GM12878 (cell line): ENCODE data around the gene PARS2. TPM values are rescaled to one million over a fixed set of nuclear protein-coding genes. Genes with fewer than 3 reads are reported as not detected.

Experiments
- ATAC-seq: fragments of 200-7000 bp; cut with Tn5 transposase; 3 replicates; pipeline ENCODE4 v1.9.1; 2020; ENCODE audit warnings: mild to moderate bottlenecking, moderate library complexity
- BruUV-seq: library from RNA; stranded (reverse); fragments of 400-500 nt; replicated peaks from 2 replicates; lab custom pipeline; 2021; lab: Mats Ljungman, UMichigan
- CTCF ChIA-PET: fragments of 300-600 bp; sonication (Branson Sonifier 250); formaldehyde crosslinking; extraction: SDS; loops from one replicate; lab custom pipeline; 2021; ENCODE audit warnings: inconsistent platforms; lab: Yijun Ruan, JAX
- POLR2A ChIA-PET: fragments of 350-600 bp; formaldehyde crosslinking; extraction: SDS; loops from one replicate; lab custom pipeline; 2021; ENCODE audit warnings: inconsistent platforms; lab: Charles Lee
- RAD21 ChIA-PET: fragments of 300-600 bp; sonication (Branson Sonifier 250); formaldehyde crosslinking; loops from one replicate; lab custom pipeline; 2023; ENCODE audit warnings: antibody characterized with exemption; ENCODE audit not compliant: unreplicated experiment; lab: Charles Lee
- SMC1A ChIA-PET: fragments of 300-600 bp; sonication (Branson Sonifier 250); formaldehyde crosslinking; loops from one replicate; lab custom pipeline; 2023; ENCODE audit not compliant: unreplicated experiment, uncharacterized antibody; lab: Charles Lee
- DNase-seq: peaks from one replicate; pipeline ENCODE4 v3.0.0-alpha.2; 2011; ENCODE audit warnings: low read depth, low spot score
- FAIRE-seq: peaks from 3 replicates; lab custom pipeline; 2011; peaks lifted over from hg19 to GRCh38; lab: Jason Lieb, UNC
- H2AFZ ChIP-seq: 2 replicates; pipeline ENCODE4 v1.6.0; 2011; ENCODE audit warnings: low read depth, low read length, control low read depth; ENCODE audit not compliant: control insufficient read depth
- H3K27ac ChIP-seq: 2 replicates; pipeline ENCODE4 v1.5.1; 2011; ENCODE audit warnings: control low read depth; ENCODE audit not compliant: control insufficient read depth, insufficient read depth
- H3K27me3 ChIP-seq, 2 experiments: replicated peaks in 1 of 2; 2 replicates each; pipeline versions ENCODE4 v1.6.0 to v1.6.1; 2011; ENCODE audit warnings: low read length in 1 of 2; ENCODE audit not compliant: control insufficient read depth in 2 of 2, insufficient read depth in 2 of 2
- H3K36me3 ChIP-seq, 2 experiments: 2 replicates each; pipeline ENCODE4 v1.5.1; 2011; ENCODE audit warnings: low read length in 1 of 2; ENCODE audit not compliant: control insufficient read depth in 2 of 2, insufficient read depth in 2 of 2
- H3K4me1 ChIP-seq: 2 replicates; pipeline ENCODE4 v1.6.1; 2011; ENCODE audit warnings: mild to moderate bottlenecking, low read length, moderate library complexity, mixed read lengths; ENCODE audit not compliant: control insufficient read depth, insufficient read depth
- H3K4me2 ChIP-seq: 2 replicates; pipeline ENCODE4 v1.6.0; 2011; ENCODE audit warnings: control low read depth; ENCODE audit not compliant: control insufficient read depth, insufficient read depth
- H3K4me3 ChIP-seq: fragments of 200-600 bp; sonication (generic); 2 replicates; pipeline ENCODE4 v1.5.1; 2016
- H3K79me2 ChIP-seq: 2 replicates; pipeline ENCODE4 v1.6.0; 2011; ENCODE audit warnings: low read length; ENCODE audit not compliant: control insufficient read depth, insufficient read depth
- H3K9ac ChIP-seq: 2 replicates; pipeline ENCODE4 v1.8.0; 2011; ENCODE audit warnings: low read length, control low read depth, mixed read lengths; ENCODE audit not compliant: control insufficient read depth, insufficient read depth
- H3K9me3 ChIP-seq: replicated peaks from 3 replicates; pipeline ENCODE4 v1.5.1; 2011; ENCODE audit warnings: mild to moderate bottlenecking, low read length; ENCODE audit not compliant: control insufficient read depth, insufficient read depth
- H4K20me1 ChIP-seq: 2 replicates; pipeline ENCODE4 v1.6.0; 2011; ENCODE audit not compliant: control insufficient read depth, insufficient read depth
- NRF1 ChIP-seq: conservative IDR thresholded peaks from 2 replicates; pipeline ENCODE4 v1.6.1; 2011; ENCODE audit warnings: mild to moderate bottlenecking, low read depth, low read length, improper control_type of control experiment
- YBX1 ChIP-seq: fragments of 450-650 bp; IDR thresholded peaks from 2 replicates; pipeline ENCODE4 v1.6.1; 2016; ENCODE audit warnings: antibody characterized with exemption
- ZNF24 ChIP-seq: fragments of 450-650 bp; IDR thresholded peaks from 2 replicates; pipeline ENCODE4 v1.6.1; 2017; ENCODE audit warnings: antibody characterized with exemption, mild to moderate bottlenecking
- WGBS: methylation state at CpG from one replicate; pipeline ENCODE4 v1.1.6; 2016; ENCODE audit warnings: low lambda C conversion rate; ENCODE audit not compliant: insufficient replicate concordance, insufficient coverage; ENCODE audit errors: missing lambda C conversion rate; 5-methylcytosine and 5-hydroxymethylcytosine counted together
- in situ Hi-C: fragments of 300-500 bp; cut with MboI; formaldehyde crosslinking; loops from 9 replicates; pipeline ENCODE4 v1.14.3; 2018; ENCODE audit warnings: mixed read lengths
- intact Hi-C: fragments of 100-400 bp; cut with micrococcal nuclease; formaldehyde crosslinking; loops from one replicate; pipeline ENCODE4 v1.14.2; 2022; ENCODE audit not compliant: unreplicated experiment
- polyA plus RNA-seq, 11 experiments: library from polyadenylated mRNA; depleted of rRNA in 4 of 11; unstranded in 6 of 11; stranded (reverse) in 5 of 11; fragments of >200 nt; fragmentation: Nextera tagmentation in 4 of 11; fragmentation: Illumina TruSeq in 1 of 11; extraction: Ambion mirVana in 4 of 11; extraction: Trizol in 1 of 11; gene quantifications; 1 replicate in 1 of 11; 2 replicates in 10 of 11; pipeline versions ENCODE4 v1.2.1 to v1.2.3, GENCODE V29; 2011 to 2016; ENCODE audit warnings: inconsistent platforms in 2 of 11, missing spikeins in 2 of 11, low read depth in 1 of 11
- total RNA-seq, 4 experiments: library from RNA; depleted of rRNA in 3 of 4; stranded (reverse); fragments of >200 nt in 3 of 4; fragmentation: Illumina TruSeq in 1 of 4; extraction: Trizol in 1 of 4; gene quantifications; 2 replicates each; pipeline versions ENCODE4 v1.2.1 to v1.2.3, GENCODE V29; 2013 to 2021
- TF ChIP-seq, protein P1 (sequence below): fragments of 450-650 bp; IDR thresholded peaks from 2 replicates; pipeline ENCODE4 v1.6.1; 2018; ENCODE audit warnings: borderline replicate concordance, mild to moderate bottlenecking; ENCODE audit not compliant: partially characterized antibody
- TF ChIP-seq, protein P2 (sequence below): fragments of 450-650 bp; formaldehyde crosslinking; IDR thresholded peaks from 2 replicates; pipeline ENCODE4 v1.4.0; 2022; ENCODE audit warnings: mild to moderate bottlenecking, moderate library complexity
- TF ChIP-seq, protein P3 (sequence below): IDR thresholded peaks from 2 replicates; pipeline ENCODE4 v1.6.1; 2011; ENCODE audit warnings: low read depth, mild to moderate bottlenecking, low read length, moderate library complexity, borderline replicate concordance; ENCODE audit errors: extremely low read depth
- TF ChIP-seq, protein P4 (sequence below): fragments of 450-650 bp; conservative IDR thresholded peaks from 2 replicates; pipeline ENCODE4 v1.6.1; 2017; ENCODE audit warnings: mild to moderate bottlenecking, moderate library complexity
- TF ChIP-seq, protein P5 (sequence below): fragments of 150-350 bp; IDR thresholded peaks from 2 replicates; pipeline ENCODE4 v1.6.1; 2016; ENCODE audit warnings: low read depth, low read length

PARS2 gene
- total and polyA plus RNA-seq, 10 of the 15 experiments (the other 5 are each of a cell fraction or from before 2014, with no cell fraction given) = 3.7 to 12.2 (median 5.9) TPM

DNA sequence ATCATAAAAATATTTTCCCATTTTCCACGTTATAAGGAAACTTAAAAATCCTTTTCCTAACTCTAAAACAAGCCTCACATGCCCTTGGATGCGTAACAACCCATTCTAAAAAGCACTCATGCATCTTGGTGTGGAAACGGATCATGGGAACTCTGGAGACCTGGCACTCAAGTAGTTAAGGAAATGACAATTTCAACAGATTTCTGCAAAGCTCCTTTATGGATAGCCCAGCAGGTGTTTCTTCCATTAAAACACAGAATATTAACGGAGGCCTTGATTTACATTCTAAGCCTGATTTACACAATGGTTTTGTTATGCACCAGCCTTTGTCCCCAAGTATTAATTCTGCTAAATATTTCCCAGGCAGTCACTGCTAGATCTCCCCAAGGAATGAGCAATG lies 12.9 kb downstream of the PARS2 start (continued):
- TF ChIP-seq NRF1 = no peak
- TF ChIP-seq, protein P1, sequence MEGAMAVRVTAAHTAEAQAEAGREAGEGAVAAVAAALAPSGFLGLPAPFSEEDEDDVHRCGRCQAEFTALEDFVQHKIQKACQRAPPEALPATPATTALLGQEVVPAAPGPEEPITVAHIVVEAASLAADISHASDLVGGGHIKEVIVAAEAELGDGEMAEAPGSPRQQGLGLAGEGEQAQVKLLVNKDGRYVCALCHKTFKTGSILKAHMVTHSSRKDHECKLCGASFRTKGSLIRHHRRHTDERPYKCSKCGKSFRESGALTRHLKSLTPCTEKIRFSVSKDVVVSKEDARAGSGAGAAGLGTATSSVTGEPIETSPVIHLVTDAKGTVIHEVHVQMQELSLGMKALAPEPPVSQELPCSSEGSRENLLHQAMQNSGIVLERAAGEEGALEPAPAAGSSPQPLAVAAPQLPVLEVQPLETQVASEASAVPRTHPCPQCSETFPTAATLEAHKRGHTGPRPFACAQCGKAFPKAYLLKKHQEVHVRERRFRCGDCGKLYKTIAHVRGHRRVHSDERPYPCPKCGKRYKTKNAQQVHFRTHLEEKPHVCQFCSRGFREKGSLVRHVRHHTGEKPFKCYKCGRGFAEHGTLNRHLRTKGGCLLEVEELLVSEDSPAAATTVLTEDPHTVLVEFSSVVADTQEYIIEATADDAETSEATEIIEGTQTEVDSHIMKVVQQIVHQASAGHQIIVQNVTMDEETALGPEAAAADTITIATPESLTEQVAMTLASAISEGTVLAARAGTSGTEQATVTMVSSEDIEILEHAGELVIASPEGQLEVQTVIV = no peak
- TF ChIP-seq, protein P2, sequence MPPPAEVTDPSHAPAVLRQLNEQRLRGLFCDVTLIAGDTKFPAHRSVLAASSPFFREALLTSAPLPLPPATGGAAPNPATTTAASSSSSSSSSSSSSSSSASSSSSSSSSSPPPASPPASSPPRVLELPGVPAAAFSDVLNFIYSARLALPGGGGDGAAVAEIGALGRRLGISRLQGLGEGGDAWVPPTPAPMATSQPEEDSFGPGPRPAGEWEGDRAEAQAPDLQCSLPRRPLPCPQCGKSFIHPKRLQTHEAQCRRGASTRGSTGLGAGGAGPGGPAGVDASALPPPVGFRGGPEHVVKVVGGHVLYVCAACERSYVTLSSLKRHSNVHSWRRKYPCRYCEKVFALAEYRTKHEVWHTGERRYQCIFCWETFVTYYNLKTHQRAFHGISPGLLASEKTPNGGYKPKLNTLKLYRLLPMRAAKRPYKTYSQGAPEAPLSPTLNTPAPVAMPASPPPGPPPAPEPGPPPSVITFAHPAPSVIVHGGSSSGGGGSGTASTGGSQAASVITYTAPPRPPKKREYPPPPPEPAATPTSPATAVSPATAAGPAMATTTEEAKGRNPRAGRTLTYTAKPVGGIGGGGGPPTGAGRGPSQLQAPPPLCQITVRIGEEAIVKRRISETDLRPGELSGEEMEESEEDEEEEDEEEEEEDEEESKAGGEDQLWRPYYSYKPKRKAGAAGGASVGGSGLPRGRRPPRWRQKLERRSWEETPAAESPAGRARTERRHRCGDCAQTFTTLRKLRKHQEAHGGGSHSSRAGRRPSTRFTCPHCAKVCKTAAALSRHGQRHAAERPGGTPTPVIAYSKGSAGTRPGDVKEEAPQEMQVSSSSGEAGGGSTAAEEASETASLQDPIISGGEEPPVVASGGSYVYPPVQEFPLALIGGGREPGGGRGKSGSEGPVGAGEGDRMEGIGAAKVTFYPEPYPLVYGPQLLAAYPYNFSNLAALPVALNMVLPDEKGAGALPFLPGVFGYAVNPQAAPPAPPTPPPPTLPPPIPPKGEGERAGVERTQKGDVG (CRISPR knock-in tag) = no peak
- no peak for TF ChIP-seq ZNF24

DNA sequence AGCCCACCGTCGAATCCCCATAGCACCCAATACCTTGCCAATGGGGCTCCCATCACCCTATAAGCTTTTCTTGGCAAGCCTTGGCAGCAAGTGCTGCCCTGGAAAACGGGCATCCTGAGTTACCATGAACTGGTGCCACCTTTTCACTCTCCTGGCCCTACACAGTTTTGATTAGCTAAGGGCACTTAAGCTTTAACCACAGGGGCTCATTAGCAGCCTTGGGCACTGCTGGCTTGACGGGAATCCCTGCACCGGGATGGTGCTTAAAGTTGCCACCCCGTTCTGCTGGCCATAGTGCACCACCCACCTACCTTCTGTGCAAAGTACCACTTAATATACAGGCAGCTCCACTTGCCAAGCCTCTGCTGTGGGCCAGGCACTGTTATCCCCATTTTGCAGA lies 13.7 kb downstream of the PARS2 start:
- H3K27ac ChIP-seq = no peak overlapping the region
- no peaks in the 10 kb centered on the region for H4K20me1 ChIP-seq
- in situ Hi-C loops (no loop called here), intact Hi-C loops (no loop called here)
- no peaks in the 10 kb centered on the region for H3K27me3 ChIP-seq
- ATAC-seq = no peak
- BruUV-seq = no TSS peak
- no peak overlapping the region for H2AFZ ChIP-seq
- CTCF ChIA-PET = interaction anchor here (0.7 to 0.8 kb wide), 2 partner anchors 14 to 51 kb away, joined by 3 to 4 read pairs; no protein-coding TSS in a partner anchor
- no peak overlapping the region for H3K4me2 ChIP-seq
- no peaks in the 10 kb centered on the region for H3K79me2 ChIP-seq
- DNase-seq = no peak
- no peak overlapping the region for H3K4me3 ChIP-seq
- FAIRE-seq = no peak
- POLR2A ChIA-PET = no interaction called here
- RAD21 ChIA-PET = no interaction called here
- SMC1A ChIA-PET = interaction anchor here (1.3 kb wide), 1 partner anchor 12 kb away, joined by 3 read pairs; no protein-coding TSS in a partner anchor
- no peaks in the 10 kb centered on the region for H3K4me1 ChIP-seq
- H3K9ac ChIP-seq = no peak overlapping the region
- 51% methylated on average over 6 of the region's 6 CpGs for WGBS
- H3K9me3 ChIP-seq = no peaks in the 10 kb centered on the region
- H3K36me3 ChIP-seq = no peaks in the 10 kb centered on the region
- TF ChIP-seq, protein P3, sequence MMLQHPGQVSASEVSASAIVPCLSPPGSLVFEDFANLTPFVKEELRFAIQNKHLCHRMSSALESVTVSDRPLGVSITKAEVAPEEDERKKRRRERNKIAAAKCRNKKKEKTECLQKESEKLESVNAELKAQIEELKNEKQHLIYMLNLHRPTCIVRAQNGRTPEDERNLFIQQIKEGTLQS = no peak
- TF ChIP-seq, protein P4, sequence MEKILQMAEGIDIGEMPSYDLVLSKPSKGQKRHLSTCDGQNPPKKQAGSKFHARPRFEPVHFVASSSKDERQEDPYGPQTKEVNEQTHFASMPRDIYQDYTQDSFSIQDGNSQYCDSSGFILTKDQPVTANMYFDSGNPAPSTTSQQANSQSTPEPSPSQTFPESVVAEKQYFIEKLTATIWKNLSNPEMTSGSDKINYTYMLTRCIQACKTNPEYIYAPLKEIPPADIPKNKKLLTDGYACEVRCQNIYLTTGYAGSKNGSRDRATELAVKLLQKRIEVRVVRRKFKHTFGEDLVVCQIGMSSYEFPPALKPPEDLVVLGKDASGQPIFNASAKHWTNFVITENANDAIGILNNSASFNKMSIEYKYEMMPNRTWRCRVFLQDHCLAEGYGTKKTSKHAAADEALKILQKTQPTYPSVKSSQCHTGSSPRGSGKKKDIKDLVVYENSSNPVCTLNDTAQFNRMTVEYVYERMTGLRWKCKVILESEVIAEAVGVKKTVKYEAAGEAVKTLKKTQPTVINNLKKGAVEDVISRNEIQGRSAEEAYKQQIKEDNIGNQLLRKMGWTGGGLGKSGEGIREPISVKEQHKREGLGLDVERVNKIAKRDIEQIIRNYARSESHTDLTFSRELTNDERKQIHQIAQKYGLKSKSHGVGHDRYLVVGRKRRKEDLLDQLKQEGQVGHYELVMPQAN = no peak
- TF ChIP-seq, protein P5, sequence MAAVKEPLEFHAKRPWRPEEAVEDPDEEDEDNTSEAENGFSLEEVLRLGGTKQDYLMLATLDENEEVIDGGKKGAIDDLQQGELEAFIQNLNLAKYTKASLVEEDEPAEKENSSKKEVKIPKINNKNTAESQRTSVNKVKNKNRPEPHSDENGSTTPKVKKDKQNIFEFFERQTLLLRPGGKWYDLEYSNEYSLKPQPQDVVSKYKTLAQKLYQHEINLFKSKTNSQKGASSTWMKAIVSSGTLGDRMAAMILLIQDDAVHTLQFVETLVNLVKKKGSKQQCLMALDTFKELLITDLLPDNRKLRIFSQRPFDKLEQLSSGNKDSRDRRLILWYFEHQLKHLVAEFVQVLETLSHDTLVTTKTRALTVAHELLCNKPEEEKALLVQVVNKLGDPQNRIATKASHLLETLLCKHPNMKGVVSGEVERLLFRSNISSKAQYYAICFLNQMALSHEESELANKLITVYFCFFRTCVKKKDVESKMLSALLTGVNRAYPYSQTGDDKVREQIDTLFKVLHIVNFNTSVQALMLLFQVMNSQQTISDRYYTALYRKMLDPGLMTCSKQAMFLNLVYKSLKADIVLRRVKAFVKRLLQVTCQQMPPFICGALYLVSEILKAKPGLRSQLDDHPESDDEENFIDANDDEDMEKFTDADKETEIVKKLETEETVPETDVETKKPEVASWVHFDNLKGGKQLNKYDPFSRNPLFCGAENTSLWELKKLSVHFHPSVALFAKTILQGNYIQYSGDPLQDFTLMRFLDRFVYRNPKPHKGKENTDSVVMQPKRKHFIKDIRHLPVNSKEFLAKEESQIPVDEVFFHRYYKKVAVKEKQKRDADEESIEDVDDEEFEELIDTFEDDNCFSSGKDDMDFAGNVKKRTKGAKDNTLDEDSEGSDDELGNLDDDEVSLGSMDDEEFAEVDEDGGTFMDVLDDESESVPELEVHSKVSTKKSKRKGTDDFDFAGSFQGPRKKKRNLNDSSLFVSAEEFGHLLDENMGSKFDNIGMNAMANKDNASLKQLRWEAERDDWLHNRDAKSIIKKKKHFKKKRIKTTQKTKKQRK = no peak
- no peak for TF ChIP-seq YBX1
